H1 (cell line): Measurements from ENCODE around the gene CUL1. TPM values are rescaled to one million over a fixed set of nuclear protein-coding genes. Genes with fewer than 3 reads are reported as not detected.

Source experiments
- CTCF ChIA-PET: fragments of 300-600 bp; sonication (Branson Sonifier 250); formaldehyde crosslinking; loops from one replicate; lab custom pipeline; 2021; ENCODE audit not compliant: partially characterized antibody; lab: Charles Lee
- POLR2A ChIA-PET: fragments of 300-600 bp; sonication (Branson Sonifier 250); formaldehyde crosslinking; loops from one replicate; lab custom pipeline; 2021; ENCODE audit warnings: inconsistent platforms; ENCODE audit not compliant: partially characterized antibody; lab: Charles Lee
- DNase-seq, 2 experiments: peaks; one replicate each; pipeline versions ENCODE4 v3.0.0 to v3.0.0-alpha.2; 2010 to 2022; ENCODE audit warnings: low spot score in 2 of 2, low read depth in 1 of 2, mixed read lengths in 1 of 2
- FAIRE-seq: peaks from 2 replicates; lab custom pipeline; 2011; peaks lifted over from hg19 to GRCh38; lab: Jason Lieb, UNC
- H2AFZ ChIP-seq: 2 replicates; pipeline ENCODE4 v1.8.1; 2012; ENCODE audit warnings: low read length, inconsistent platforms
- H2AK5ac ChIP-seq: 2 replicates; pipeline ENCODE4 v1.6.1; 2013; ENCODE audit warnings: low read depth, low read length
- H2BK120ac ChIP-seq: replicated peaks from 2 replicates; pipeline ENCODE3; 2013; ENCODE audit warnings: low read depth, low read length, inconsistent platforms
- H2BK12ac ChIP-seq: 2 replicates; pipeline ENCODE4 v1.6.1; 2013; ENCODE audit warnings: low read depth, low read length
- H2BK15ac ChIP-seq: 2 replicates; pipeline ENCODE4 v1.6.1; 2013; ENCODE audit warnings: low read length
- H2BK20ac ChIP-seq: 2 replicates; pipeline ENCODE4 v1.6.1; 2013; ENCODE audit warnings: low read length
- H2BK5ac ChIP-seq: 2 replicates; pipeline ENCODE4 v1.6.1; 2013; ENCODE audit warnings: low read depth, low read length
- H3K14ac ChIP-seq: 2 replicates; pipeline ENCODE4 v1.6.1; 2013; ENCODE audit warnings: inconsistent platforms; ENCODE audit not compliant: insufficient read length
- H3K18ac ChIP-seq: 2 replicates; pipeline ENCODE4 v1.6.1; 2013; ENCODE audit warnings: low read length; ENCODE audit errors: extremely low read depth
- H3K23ac ChIP-seq: 2 replicates; pipeline ENCODE4 v1.6.1; 2013; ENCODE audit warnings: inconsistent platforms; ENCODE audit not compliant: insufficient read length
- H3K23me2 ChIP-seq: 2 replicates; pipeline ENCODE4 v1.6.1; 2013; ENCODE audit warnings: low read depth, low read length
- H3K27ac ChIP-seq: 2 replicates; pipeline ENCODE4 v1.6.1; 2011; ENCODE audit warnings: low read depth, low read length, inconsistent platforms
- H3K27me3 ChIP-seq, 4 experiments: replicated peaks in 1 of 4; 1 replicate in 1 of 4; 2 replicates in 3 of 4; pipeline versions ENCODE4 v1.6.1 to v1.8.1; 2011 to 2013; ENCODE audit warnings: low read length in 3 of 4, mild to moderate bottlenecking in 3 of 4, inconsistent platforms in 2 of 4, mixed read lengths in 2 of 4, moderate library complexity in 1 of 4; ENCODE audit not compliant: control insufficient read depth in 3 of 4, insufficient read depth in 3 of 4; ENCODE audit errors: extremely low read depth in 1 of 4
- H3K36me3 ChIP-seq, 4 experiments: 2 replicates each; pipeline versions ENCODE4 v1.6.1 to v1.8.1; 2011 to 2013; ENCODE audit warnings: mild to moderate bottlenecking in 4 of 4, low read length in 3 of 4, moderate library complexity in 2 of 4, control low read depth in 1 of 4, inconsistent platforms in 1 of 4; ENCODE audit not compliant: insufficient read depth in 4 of 4, control insufficient read depth in 2 of 4
- H3K4ac ChIP-seq: replicated peaks from 2 replicates; pipeline ENCODE3; 2013; ENCODE audit warnings: low read length, low read depth, mixed read lengths, inconsistent platforms; ENCODE audit not compliant: insufficient read length
- H3K4me1 ChIP-seq, 4 experiments: replicated peaks in 1 of 4; 1 replicate in 1 of 4; 2 replicates in 3 of 4; pipeline versions ENCODE4 v1.6.1 to v1.8.1; 2011 to 2013; ENCODE audit warnings: low read length in 3 of 4, inconsistent platforms in 2 of 4, mixed read lengths in 1 of 4; ENCODE audit not compliant: insufficient read depth in 4 of 4, control insufficient read depth in 3 of 4
- H3K4me2 ChIP-seq, 2 experiments: 2 replicates each; pipeline versions ENCODE4 v1.6.1 to v1.8.1; 2011 to 2013; ENCODE audit warnings: low read depth in 2 of 2, low read length in 2 of 2, control low read depth in 1 of 2, inconsistent platforms in 1 of 2, mild to moderate bottlenecking in 1 of 2; ENCODE audit not compliant: insufficient read depth in 1 of 2
- H3K4me3 ChIP-seq, 4 experiments: fragments of 200-600, 300-600 bp in 1 of 4; sonication (generic), shearing (Covaris generic), sonication (Bioruptor Twin) in 1 of 4; 2 replicates each; pipeline versions ENCODE4 v1.5.1 to v1.8.1; 2011 to 2016; ENCODE audit warnings: low read length in 4 of 4, low read depth in 3 of 4, control low read depth in 2 of 4, inconsistent platforms in 2 of 4, mild to moderate bottlenecking in 2 of 4, mixed read lengths in 1 of 4, moderate library complexity in 1 of 4; ENCODE audit not compliant: insufficient read depth in 2 of 4; ENCODE audit errors: extremely low read depth in 1 of 4
- H3K56ac ChIP-seq: replicated peaks from 2 replicates; pipeline ENCODE3; 2013; ENCODE audit warnings: low read depth, mild to moderate bottlenecking, mixed read lengths, low read length, inconsistent platforms; ENCODE audit not compliant: insufficient read length
- H3K79me1 ChIP-seq: 2 replicates; pipeline ENCODE4 v1.6.1; 2013; ENCODE audit warnings: low read depth, low read length, control low read depth
- H3K79me2 ChIP-seq, 2 experiments: 2 replicates each; pipeline versions ENCODE4 v1.6.1 to v1.8.1; 2012 to 2013; ENCODE audit warnings: low read length in 2 of 2, mild to moderate bottlenecking in 2 of 2, inconsistent platforms in 1 of 2; ENCODE audit not compliant: insufficient read depth in 2 of 2, control insufficient read depth in 1 of 2
- H3K9ac ChIP-seq, 4 experiments: replicated peaks in 1 of 4; 1 replicate in 1 of 4; 2 replicates in 3 of 4; pipeline versions ENCODE4 v1.6.1 to v1.8.1; 2011 to 2013; ENCODE audit warnings: low read depth in 3 of 4, low read length in 3 of 4, control low read depth in 2 of 4, mild to moderate bottlenecking in 2 of 4, moderate library complexity in 2 of 4, inconsistent platforms in 1 of 4; ENCODE audit errors: extremely low read depth in 1 of 4
- H3K9me3 ChIP-seq, 2 experiments: 2 replicates each; pipeline versions ENCODE4 v1.6.1 to v1.8.1; 2012 to 2013; ENCODE audit warnings: mild to moderate bottlenecking in 2 of 2, moderate library complexity in 2 of 2, control low read depth in 1 of 2, inconsistent platforms in 1 of 2, low read depth in 1 of 2, low read length in 1 of 2, mixed read lengths in 1 of 2; ENCODE audit not compliant: insufficient read depth in 2 of 2
- H4K20me1 ChIP-seq, 2 experiments: replicated peaks in 1 of 2; 2 replicates each; pipeline versions ENCODE3 to v1.8.1; 2011 to 2013; ENCODE audit warnings: inconsistent platforms in 2 of 2, low read length in 2 of 2, mild to moderate bottlenecking in 1 of 2; ENCODE audit not compliant: insufficient read depth in 2 of 2, control insufficient read depth in 1 of 2
- H4K5ac ChIP-seq: 2 replicates; pipeline ENCODE4 v1.6.1; 2013; ENCODE audit warnings: low read length, low read depth, mixed read lengths, inconsistent platforms; ENCODE audit not compliant: insufficient read length
- H4K8ac ChIP-seq: 2 replicates; pipeline ENCODE4 v1.8.0; 2013; ENCODE audit warnings: mild to moderate bottlenecking, moderate library complexity, low read length, inconsistent platforms; ENCODE audit not compliant: insufficient read depth; ENCODE audit errors: extremely low read depth
- H4K91ac ChIP-seq: replicated peaks from 2 replicates; pipeline ENCODE3; 2013; ENCODE audit warnings: low read length, mixed read lengths, inconsistent platforms; ENCODE audit not compliant: insufficient read length
- KDM5A ChIP-seq: fragments of 200-600 bp; IDR thresholded peaks from 2 replicates; pipeline ENCODE4 v1.7.1; 2012; ENCODE audit warnings: mild to moderate bottlenecking, low read length, inconsistent platforms, mixed read lengths
- MAFK ChIP-seq: IDR thresholded peaks from 2 replicates; pipeline ENCODE4 v1.6.1; 2012; ENCODE audit warnings: low read depth, mild to moderate bottlenecking, improper control_type of control experiment, low read length
- NRF1 ChIP-seq: IDR thresholded peaks from 2 replicates; pipeline ENCODE4 v1.6.1; 2011; ENCODE audit warnings: mild to moderate bottlenecking, low read depth, low read length, improper control_type of control experiment
- POU5F1 ChIP-seq: IDR thresholded peaks from 2 replicates; pipeline ENCODE4 v1.6.1; 2011; ENCODE audit warnings: low read depth, mild to moderate bottlenecking, low read length, moderate library complexity
- RBBP5 ChIP-seq: IDR thresholded peaks from 2 replicates; pipeline ENCODE4 v1.7.1; 2012; ENCODE audit warnings: low read depth, mild to moderate bottlenecking, inconsistent platforms, low read length, moderate library complexity, borderline replicate concordance
- RFX5 ChIP-seq: IDR thresholded peaks from 2 replicates; pipeline ENCODE4 v1.6.1; 2011; ENCODE audit warnings: low read depth, low read length, improper control_type of control experiment, borderline replicate concordance
- RXRA ChIP-seq: IDR thresholded peaks from 2 replicates; pipeline ENCODE4 v1.6.1; 2011; ENCODE audit warnings: low read depth, mild to moderate bottlenecking, low read length, moderate library complexity; ENCODE audit not compliant: insufficient read depth
- SAP30 ChIP-seq: fragments of 300-600 bp; sonication (generic); IDR thresholded peaks from 2 replicates; pipeline ENCODE4 v1.7.1; 2012; ENCODE audit warnings: low read length, moderate library complexity, mild to moderate bottlenecking, inconsistent platforms; ENCODE audit not compliant: insufficient read depth, insufficient replicate concordance
- SP4 ChIP-seq: IDR thresholded peaks from 2 replicates; pipeline ENCODE4 v1.6.1; 2012; ENCODE audit warnings: low read length, inconsistent platforms
- SRF ChIP-seq: IDR thresholded peaks from 2 replicates; pipeline ENCODE4 v1.6.1; 2011; ENCODE audit warnings: mild to moderate bottlenecking, low read depth, low read length, moderate library complexity
- ZNF274 ChIP-seq: IDR thresholded peaks from 2 replicates; pipeline ENCODE4 v1.7.0; 2012; ENCODE audit warnings: low read length, borderline replicate concordance; ENCODE audit errors: extremely low read depth
- WGBS, 2 experiments: shearing (Covaris generic) in 1 of 2; methylation state at CpG; one replicate each; pipeline versions ENCODE4 v1.1.6 to v1.1.7; 2013 to 2015; ENCODE audit warnings: low lambda C conversion rate in 2 of 2, mixed read lengths in 2 of 2, inconsistent platforms in 1 of 2, low coverage in 1 of 2, missing lambda C conversion rate in 1 of 2; ENCODE audit not compliant: insufficient replicate concordance in 2 of 2, insufficient coverage in 1 of 2, insufficient read length in 1 of 2; ENCODE audit errors: extremely low coverage in 1 of 2, missing lambda C conversion rate in 1 of 2; 5-methylcytosine and 5-hydroxymethylcytosine counted together
- polyA plus RNA-seq, 7 experiments: library from polyadenylated mRNA; depleted of rRNA in 3 of 7; stranded (reverse) in 5 of 7; unstranded in 2 of 7; fragments of >200 nt in 5 of 7; fragments of 200-250 nt in 2 of 7; gene quantifications; 1 replicate in 5 of 7; 2 replicates in 1 of 7; 4 replicates in 1 of 7; pipeline versions ENCODE4 v1.2.1 to v1.2.3, GENCODE V29; 2011 to 2013; ENCODE audit warnings: missing spikeins in 2 of 7, mixed read lengths in 2 of 7
- total RNA-seq: library from RNA; stranded (reverse); fragmentation: NEBNext Ultra II Directional; extraction: Animal tissue kit (Norgen Biotek cat#: 25700); gene quantifications from 2 replicates; pipeline ENCODE4 v1.2.1, GENCODE V29; 2021
- TF ChIP-seq, protein P1 (sequence below), 3 experiments: IDR thresholded peaks; 1 replicate in 2 of 3; 2 replicates in 1 of 3; pipeline versions ENCODE4 v1.5.1 to v1.6.1; 2011; ENCODE audit warnings: low read length in 3 of 3, mild to moderate bottlenecking in 3 of 3, inconsistent platforms in 2 of 3, low read depth in 1 of 3, moderate library complexity in 1 of 3; ENCODE audit not compliant: insufficient read depth in 1 of 3; ENCODE audit errors: control extremely low read depth in 1 of 3

Gene CUL1
- total and polyA plus RNA-seq, 2 of the 8 experiments (the other 6 are each of a cell fraction or from before 2014, with no cell fraction given), result 33.0 to 77.3 TPM

DNA sequence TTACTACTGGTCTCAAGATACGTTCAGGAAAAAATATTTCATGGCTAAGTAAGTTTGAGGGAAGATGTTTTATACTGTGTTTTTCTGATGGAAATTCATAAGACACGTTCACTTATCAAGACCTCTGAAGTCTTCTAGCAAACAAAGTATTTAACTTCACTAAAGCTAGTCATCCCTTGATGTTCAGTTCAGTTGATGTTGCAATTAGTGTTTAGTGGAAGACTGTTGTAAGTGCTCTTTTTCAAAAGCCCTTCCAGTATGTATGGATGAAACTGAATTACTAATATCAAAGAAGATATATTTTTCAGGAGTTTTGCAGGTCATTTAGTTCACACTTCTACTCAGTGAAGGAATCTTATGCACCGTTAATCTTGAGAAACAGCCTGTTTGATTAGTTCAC is 25.1 kb downstream of the CUL1 start:
- Histone ChIP-seq H2BK15ac (no peak overlapping the region), H3K9ac (no peak overlapping the region), H3K9me3 (no peaks in the 10 kb centered on the region), H2BK20ac (no peak overlapping the region), H3K14ac (no peak overlapping the region), H4K20me1 (peaks cover 14 to 31% of the 10 kb centered on the region in 2 experiments), H4K5ac (no peak overlapping the region), H3K56ac (no peak overlapping the region), H2BK5ac (no peak overlapping the region), H3K4me3 (no peak overlapping the region), H4K91ac (no peak overlapping the region), H2AFZ (no peak overlapping the region), H3K4me2 (no peak overlapping the region), H3K23me2 (no peaks in the 10 kb centered on the region), H3K27ac (no peak overlapping the region), H3K79me2 (peaks cover 44 to 99% of the 10 kb centered on the region in 2 experiments), H3K79me1 (peaks cover 11% of the 10 kb centered on the region), H2BK120ac (no peak overlapping the region), H3K4me1 (peaks cover 0 to 13% (median 8%) of the 10 kb centered on the region in 4 experiments; a peak in 2 of 7 replicates), H3K36me3 (no peaks in the 10 kb centered on the region), H3K27me3 (no peaks in the 10 kb centered on the region), H3K23ac (no peak overlapping the region), H2AK5ac (no peak overlapping the region), H2BK12ac (no peak overlapping the region), H3K18ac (no peak overlapping the region), H4K8ac (no peak overlapping the region), H3K4ac (no peak overlapping the region)
- DNase-seq (no peak), FAIRE-seq (no peak)
- WGBS, 2 experiments, result 86% methylated on average over 3 of the region's 3 CpGs; no CpG with 5 or more reads in 1 of the 2 experiments
- ChIA-PET CTCF (interaction anchor here (0.6 to 1.3 kb wide), 3 partner anchors 9 to 23 kb away, joined by 4 to 5 read pairs (median 4); no protein-coding TSS in a partner anchor), POLR2A (interaction anchor here (1.0 to 1.3 kb wide), 3 partner anchors 21 to 32 kb away, joined by 3 read pairs; partner anchors contain the start of gene CUL1)
- TF ChIP-seq KDM5A (no peak), SRF (no peak), POU5F1 (no peak), SP4 (no peak), RBBP5 (no peak), RFX5 (no peak), MAFK (no peak), SAP30 (no peak), NRF1 (no peak), RXRA (no peak), ZNF274 (no peak)
- TF ChIP-seq, protein P1, sequence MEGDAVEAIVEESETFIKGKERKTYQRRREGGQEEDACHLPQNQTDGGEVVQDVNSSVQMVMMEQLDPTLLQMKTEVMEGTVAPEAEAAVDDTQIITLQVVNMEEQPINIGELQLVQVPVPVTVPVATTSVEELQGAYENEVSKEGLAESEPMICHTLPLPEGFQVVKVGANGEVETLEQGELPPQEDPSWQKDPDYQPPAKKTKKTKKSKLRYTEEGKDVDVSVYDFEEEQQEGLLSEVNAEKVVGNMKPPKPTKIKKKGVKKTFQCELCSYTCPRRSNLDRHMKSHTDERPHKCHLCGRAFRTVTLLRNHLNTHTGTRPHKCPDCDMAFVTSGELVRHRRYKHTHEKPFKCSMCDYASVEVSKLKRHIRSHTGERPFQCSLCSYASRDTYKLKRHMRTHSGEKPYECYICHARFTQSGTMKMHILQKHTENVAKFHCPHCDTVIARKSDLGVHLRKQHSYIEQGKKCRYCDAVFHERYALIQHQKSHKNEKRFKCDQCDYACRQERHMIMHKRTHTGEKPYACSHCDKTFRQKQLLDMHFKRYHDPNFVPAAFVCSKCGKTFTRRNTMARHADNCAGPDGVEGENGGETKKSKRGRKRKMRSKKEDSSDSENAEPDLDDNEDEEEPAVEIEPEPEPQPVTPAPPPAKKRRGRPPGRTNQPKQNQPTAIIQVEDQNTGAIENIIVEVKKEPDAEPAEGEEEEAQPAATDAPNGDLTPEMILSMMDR (IDR thresholded peaks at IDR 0.05; ENCODE audit: control extremely low read depth in 1 of 3, insufficient read depth in 1 of 3, low read depth in 1 of 3, low read length in 3 of 3), result no peak
